Bronchial epithelial cell (primary cell): ENCODE results near the gene GNGT1. TPM values are rescaled to one million over a fixed set of nuclear protein-coding genes. Genes with fewer than 3 reads are reported as not detected.
A peak's percentile ranks its signal among the peaks of the same experiment; 100 is the strongest.

Experiments used
- DNase-seq: peaks from one replicate; pipeline ENCODE4 v3.0.0-alpha.2; 2010; ENCODE audit warnings: low read depth
- FAIRE-seq: peaks from 2 replicates; lab custom pipeline; 2011; peaks lifted over from hg19 to GRCh38; lab: Jason Lieb, UNC
- H3K27me3 ChIP-seq: 2 replicates; pipeline ENCODE4 v1.5.1; 2011; ENCODE audit warnings: low read length; ENCODE audit not compliant: control insufficient read depth, insufficient read depth
- H3K36me3 ChIP-seq: 2 replicates; pipeline ENCODE4 v1.5.1; 2011; ENCODE audit warnings: low read length; ENCODE audit not compliant: control insufficient read depth, insufficient read depth
- H3K4me3 ChIP-seq: 2 replicates; pipeline ENCODE4 v1.5.1; 2011; ENCODE audit warnings: mild to moderate bottlenecking, low read depth, low read length, control low read depth
- CTCF ChIP-seq: IDR thresholded peaks from 2 replicates; pipeline ENCODE4 v1.5.1; 2011; ENCODE audit warnings: mild to moderate bottlenecking, moderate library complexity, low read length, control low read depth, inconsistent platforms; ENCODE audit not compliant: insufficient read depth, severe bottlenecking
- total RNA-seq: library from RNA; depleted of rRNA; stranded (reverse); fragments of >200 nt; gene quantifications from 2 replicates; pipeline ENCODE4 v1.2.1, GENCODE V29; 2014

GNGT1 gene
- total RNA-seq, 1 donor from 2014 or later: not detected

DNA sequence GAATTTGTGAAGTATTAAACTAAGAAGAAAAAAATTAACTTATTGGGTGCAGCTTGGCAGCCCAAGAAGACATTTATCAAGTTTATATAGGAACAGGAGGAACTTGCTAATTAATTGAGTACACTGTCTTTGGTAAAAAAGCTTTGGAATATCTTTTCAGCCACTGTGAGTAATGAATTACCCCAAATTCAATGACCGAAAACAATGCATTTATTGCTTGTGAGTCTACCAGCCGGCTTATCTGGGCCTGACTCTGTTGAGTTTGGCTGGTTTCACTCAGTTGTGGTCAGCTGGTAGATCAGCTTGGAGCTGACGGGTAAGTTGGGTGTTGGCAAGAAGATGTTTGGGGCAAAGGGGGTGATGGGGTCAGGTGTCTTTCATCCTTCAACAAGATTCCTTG lies 26.8 kb downstream of the GNGT1 start:
- Histone ChIP-seq H3K36me3 (no peaks in the 10 kb centered on the region), H3K4me3 (no peak overlapping the region), H3K27me3 (peaks cover under 1% of the 10 kb centered on the region)
- no peak for TF ChIP-seq CTCF
- FAIRE-seq (no peak), DNase-seq (no peak)

- peaks cover 1% of the 10 kb centered on the region for H3K27me3 ChIP-seq
- FAIRE-seq (no peak), DNase-seq (no peak)
- no peak overlapping the region for H3K4me3 ChIP-seq
- H3K36me3 ChIP-seq: no peaks in the 10 kb centered on the region
- no peak for TF ChIP-seq CTCF
These were observed 28.7 kb downstream of the GNGT1 start for GRCh38 chr7:93935102-93935501.

GRCh38 chr7:93937818-93938217 lies 31.5 kb downstream of the GNGT1 start:
- DNase-seq (no peak), FAIRE-seq (no peak)
- no peak overlapping the region for H3K4me3 ChIP-seq
- peaks cover 1% of the 10 kb centered on the region for H3K27me3 ChIP-seq
- H3K36me3 ChIP-seq: no peaks in the 10 kb centered on the region
- TF ChIP-seq CTCF: no peak

DNA sequence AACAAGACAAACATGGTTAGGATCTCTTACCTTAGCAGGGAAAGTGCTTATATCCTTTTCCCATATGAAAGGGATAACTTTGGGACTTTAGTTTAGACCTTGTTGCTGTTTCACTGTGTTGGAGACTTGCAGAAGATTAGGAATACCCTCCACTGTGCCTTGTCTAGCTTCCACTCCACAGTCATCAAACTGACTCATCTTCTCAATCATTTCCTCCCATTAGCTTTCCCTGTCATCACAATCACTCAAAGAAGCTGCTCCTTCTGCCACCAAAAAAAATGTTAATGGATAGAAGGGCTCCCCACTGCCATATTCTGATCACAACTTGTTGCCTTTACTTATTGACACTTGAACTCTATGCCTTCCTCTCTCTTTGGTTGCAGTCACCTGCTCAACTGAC lies 31.9 kb downstream of the GNGT1 start:
- H3K4me3 ChIP-seq: no peak overlapping the region
- DNase-seq: peak; percentile 45
- H3K27me3 ChIP-seq: peaks cover 1% of the 10 kb centered on the region
- no peak for FAIRE-seq
- H3K36me3 ChIP-seq: no peaks in the 10 kb centered on the region
- no peak for TF ChIP-seq CTCF

DNA sequence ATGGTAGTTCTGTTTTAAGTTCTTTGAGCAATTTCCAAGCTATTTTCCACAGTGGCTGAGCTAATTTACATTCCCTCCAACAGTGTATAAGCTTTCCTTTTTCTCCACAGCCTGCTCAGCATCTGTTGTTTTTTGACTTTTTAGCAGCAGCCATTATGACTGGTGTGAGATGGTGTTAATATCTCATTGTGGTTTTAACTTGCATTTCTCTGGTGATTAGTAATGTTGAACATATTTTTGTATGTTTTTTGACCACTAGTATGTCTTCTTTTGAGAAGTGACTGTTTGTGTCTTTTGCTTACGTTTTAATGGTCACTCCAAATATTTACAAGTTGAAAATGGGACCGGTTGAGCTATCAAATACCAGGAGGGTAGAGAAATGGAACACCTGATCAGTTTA lies 35.6 kb downstream of the GNGT1 start:
- DNase-seq: no peak
- TF ChIP-seq CTCF: no peak
- no peak overlapping the region for H3K4me3 ChIP-seq
- H3K36me3 ChIP-seq: no peaks in the 10 kb centered on the region
- H3K27me3 ChIP-seq: peaks cover 1% of the 10 kb centered on the region
- FAIRE-seq: no peak

- DNase-seq: no peak
- no peak for TF ChIP-seq CTCF
These were observed 37.6 kb downstream of the GNGT1 start for GRCh38 chr7:93943816-93944540.

More at GRCh38 chr7:93943816-93944540, 37.6 kb downstream of the GNGT1 start:
- no peaks in the 10 kb centered on the region for H3K27me3 ChIP-seq
- no peak for FAIRE-seq
- no peak overlapping the region for H3K4me3 ChIP-seq
- H3K36me3 ChIP-seq: no peaks in the 10 kb centered on the region
